CD14-positive monocyte (primary cell): Measurements from ENCODE around the gene FOSB. TPM values are rescaled to one million over a fixed set of nuclear protein-coding genes. Genes with fewer than 3 reads are reported as not detected.
A peak's percentile ranks its signal among the peaks of the same experiment; 100 is the strongest.

ENCODE experiments used
- DNase-seq, 3 donors: peaks; one replicate each; pipeline ENCODE4 v3.0.0-alpha.2; 2011 to 2022
- H2AFZ ChIP-seq: 2 replicates; pipeline ENCODE4 v1.6.0; 2012; ENCODE audit warnings: mild to moderate bottlenecking, low read depth, low read length, inconsistent platforms; ENCODE audit not compliant: insufficient read depth, poor library complexity, severe bottlenecking
- H3K27ac ChIP-seq, 2 donors: 1 replicate in 1 of 2; 2 replicates in 1 of 2; pipeline ENCODE4 v1.5.1; 2012 to 2013; ENCODE audit warnings: low read length in 2 of 2, control low read depth in 1 of 2, inconsistent platforms in 1 of 2, low read depth in 1 of 2, mild to moderate bottlenecking in 1 of 2
- H3K27me3 ChIP-seq, 2 donors: one replicate each; pipeline versions ENCODE4 v1.6.0 to v1.6.1; 2011 to 2013; ENCODE audit warnings: low read length in 2 of 2; ENCODE audit not compliant: control insufficient read depth in 2 of 2, insufficient read depth in 2 of 2
- H3K36me3 ChIP-seq, 2 donors: replicated peaks in 1 of 2; 1 replicate in 1 of 2; 2 replicates in 1 of 2; pipeline versions ENCODE4 v1.5.1 to v1.6.1; 2012 to 2013; ENCODE audit warnings: low read length in 2 of 2, control low read depth in 1 of 2, inconsistent platforms in 1 of 2, mild to moderate bottlenecking in 1 of 2; ENCODE audit not compliant: insufficient read depth in 2 of 2, control insufficient read depth in 1 of 2
- H3K4me1 ChIP-seq, 2 donors: 1 replicate in 1 of 2; 2 replicates in 1 of 2; pipeline versions ENCODE4 v1.5.1 to v1.6.1; 2012 to 2013; ENCODE audit warnings: low read length in 2 of 2, control low read depth in 1 of 2, inconsistent platforms in 1 of 2, mild to moderate bottlenecking in 1 of 2, moderate library complexity in 1 of 2; ENCODE audit not compliant: insufficient read depth in 2 of 2, control insufficient read depth in 1 of 2
- H3K4me2 ChIP-seq: replicated peaks from 2 replicates; pipeline ENCODE3; 2012; ENCODE audit warnings: low read length, moderate library complexity, mild to moderate bottlenecking; ENCODE audit not compliant: poor library complexity, severe bottlenecking; ENCODE audit errors: extremely low read depth
- H3K4me3 ChIP-seq, 3 experiments: fragments of 200-600 bp in 1 of 3; sonication (generic) in 1 of 3; replicated peaks in 1 of 3; 1 replicate in 2 of 3; 2 replicates in 1 of 3; pipeline ENCODE4 v1.5.1; 2011 to 2013; ENCODE audit warnings: low read length in 3 of 3, mild to moderate bottlenecking in 3 of 3, control low read depth in 2 of 3, low read depth in 2 of 3, inconsistent platforms in 1 of 3, moderate library complexity in 1 of 3
- H3K79me2 ChIP-seq: 2 replicates; pipeline ENCODE4 v1.6.0; 2012; ENCODE audit warnings: mild to moderate bottlenecking, control low read depth, inconsistent platforms, low read length, moderate library complexity; ENCODE audit not compliant: insufficient read depth
- H3K9ac ChIP-seq: 2 replicates; pipeline ENCODE4 v1.6.0; 2017; ENCODE audit warnings: low read length, mild to moderate bottlenecking; ENCODE audit not compliant: insufficient read depth, poor library complexity, severe bottlenecking
- H3K9me3 ChIP-seq, 2 donors: replicated peaks in 1 of 2; 1 replicate in 1 of 2; 2 replicates in 1 of 2; pipeline versions ENCODE4 v1.5.1 to v1.6.1; 2012 to 2013; ENCODE audit warnings: low read length in 2 of 2, control low read depth in 1 of 2; ENCODE audit not compliant: control insufficient read depth in 1 of 2, insufficient read depth in 1 of 2
- H4K20me1 ChIP-seq: 2 replicates; pipeline ENCODE4 v1.6.0; 2012; ENCODE audit warnings: mild to moderate bottlenecking, low read length, control low read depth, moderate library complexity; ENCODE audit not compliant: insufficient read depth
- H3K27ac Mint-ChIP-seq, 7 donors: one replicate each; pipeline ENCODE4 v1.8.0; 2020; ENCODE audit warnings: mild to moderate bottlenecking in 7 of 7, mixed read lengths in 7 of 7, moderate library complexity in 6 of 7, inconsistent platforms in 2 of 7
- H3K27me3 Mint-ChIP-seq, 3 donors: one replicate each; pipeline ENCODE4 v1.8.0; 2021 to 2022; ENCODE audit warnings: low read depth in 3 of 3, mild to moderate bottlenecking in 3 of 3, mixed read lengths in 3 of 3, moderate library complexity in 3 of 3, inconsistent platforms in 1 of 3
- H3K36me3 Mint-ChIP-seq, 2 donors: one replicate each; pipeline ENCODE4 v1.8.0; 2020; ENCODE audit warnings: mixed read lengths in 2 of 2, inconsistent platforms in 1 of 2, mild to moderate bottlenecking in 1 of 2
- H3K4me1 Mint-ChIP-seq: one replicate; pipeline ENCODE4 v1.8.0; 2020; ENCODE audit warnings: mild to moderate bottlenecking, mixed read lengths
- H3K4me3 Mint-ChIP-seq, 2 donors: one replicate each; pipeline ENCODE4 v1.8.0; 2020; ENCODE audit warnings: mild to moderate bottlenecking in 2 of 2, mixed read lengths in 2 of 2, moderate library complexity in 1 of 2
- H3K9me3 Mint-ChIP-seq, 7 donors: one replicate each; pipeline ENCODE4 v1.8.0; 2020 to 2022; ENCODE audit warnings: mixed read lengths in 7 of 7, mild to moderate bottlenecking in 6 of 7, moderate library complexity in 6 of 7, inconsistent platforms in 2 of 7
- CTCF ChIP-seq: fragments of 200-600 bp; IDR thresholded peaks from one replicate; pipeline ENCODE4 v1.8.0; 2022; ENCODE audit warnings: antibody characterized with exemption, mild to moderate bottlenecking
- WGBS: methylation state at CpG from one replicate; pipeline ENCODE4 v1.1.5; 2013; ENCODE audit warnings: missing lambda C conversion rate; ENCODE audit not compliant: insufficient coverage; 5-methylcytosine and 5-hydroxymethylcytosine counted together
- intact Hi-C, 2 donors: fragments of 100-400 bp; cut with micrococcal nuclease; formaldehyde crosslinking; loops; one replicate each; pipeline versions ENCODE4 v1.15.0 to v1.15.1; 2023
- polyA plus RNA-seq, 3 donors: library from polyadenylated mRNA; depleted of rRNA in 1 of 3; unstranded in 2 of 3; stranded (reverse) in 1 of 3; fragments of 300-500 nt in 2 of 3; fragments of >200 nt in 1 of 3; fragmentation: Illumina TruSeq in 2 of 3; gene quantifications; 1 replicate in 2 of 3; 2 replicates in 1 of 3; pipeline ENCODE4 v1.2.3, GENCODE V29; 2012 to 2021

FOSB gene
- polyA plus RNA-seq, 3 donors = 27.3 to 840 (median 28.2) TPM

GRCh38 chr19:45515807-45516401 lies 48.1 kb downstream of the FOSB start:
- Histone ChIP-seq H3K36me3 (peaks cover 38 to 57% of the 10 kb centered on the region in 2 donors), H3K79me2 (peaks cover 94% of the 10 kb centered on the region), H3K4me2 (peak overlapping the region; percentile 79), H3K27ac (peak overlapping the region; percentile 84 to 96), H2AFZ (no peak overlapping the region), H3K4me1 (peaks cover 72 to 80% of the 10 kb centered on the region in 2 donors), H3K27me3 (no peaks in the 10 kb centered on the region), H3K9me3 (no peaks in the 10 kb centered on the region), H3K4me3 (peak overlapping the region; percentile 2 to 100 (median 32)), H3K9ac (peak overlapping the region; percentile 68), H4K20me1 (peaks cover 95% of the 10 kb centered on the region)
- H3K27ac Mint-ChIP-seq = peak overlapping the region; percentile 97 to 99 (median 99)
- no peak for TF ChIP-seq CTCF
- H3K27me3 Mint-ChIP-seq = no peaks in the 10 kb centered on the region
- DNase-seq = peak; percentile 49 to 71 (median 68)
- peaks cover 75% of the 10 kb centered on the region for H3K4me1 Mint-ChIP-seq
- H3K4me3 Mint-ChIP-seq = peak overlapping the region; percentile 74 to 80
- intact Hi-C loops = no loop called here
- H3K36me3 Mint-ChIP-seq = peaks cover 52 to 86% of the 10 kb centered on the region in 2 donors
- H3K9me3 Mint-ChIP-seq = no peaks in the 10 kb centered on the region
- 0% methylated on average over 4 of the region's 9 CpGs for WGBS

GRCh38 chr19:45517238-45517637 lies 49.4 kb downstream of the FOSB start:
- Mint-ChIP-seq H3K27me3 (no peaks in the 10 kb centered on the region), H3K4me1 (peaks cover 72% of the 10 kb centered on the region), H3K4me3 (no peak overlapping the region), H3K9me3 (no peaks in the 10 kb centered on the region), H3K36me3 (peaks cover 51 to 85% of the 10 kb centered on the region in 2 donors), H3K27ac (peak overlapping the region in 5 of 7 donors; percentile 60 to 99 (median 83))
- H3K27ac ChIP-seq = peak overlapping the region in 1 of 2 donors; percentile 3
- no peak for DNase-seq
- H3K9ac ChIP-seq = no peak overlapping the region
- no peak overlapping the region for H3K4me2 ChIP-seq
- H3K4me1 ChIP-seq = peaks cover 72 to 80% of the 10 kb centered on the region in 2 donors
- H3K79me2 ChIP-seq = peaks cover 92% of the 10 kb centered on the region
- intact Hi-C loops = no loop called here
- no peak for TF ChIP-seq CTCF
- H2AFZ ChIP-seq = no peak overlapping the region
- no peaks in the 10 kb centered on the region for H3K9me3 ChIP-seq
- 84% methylated on average over 7 of the region's 7 CpGs for WGBS
- no peak overlapping the region for H3K4me3 ChIP-seq
- no peaks in the 10 kb centered on the region for H3K27me3 ChIP-seq
- peaks cover 95% of the 10 kb centered on the region for H4K20me1 ChIP-seq
- peaks cover 51 to 61% of the 10 kb centered on the region in 2 donors for H3K36me3 ChIP-seq
